ENCODE data around the gene SDHC. TPM values are rescaled to one million over a fixed set of nuclear protein-coding genes. Genes with fewer than 3 reads are reported as not detected.

The SDHC gene
- polyA plus RNA-seq, 1 of the 3 experiments (the other 2 are of a cell fraction) = 195 TPM

GRCh38 chr1:161399257-161399998 lies 85.2 kb downstream of the SDHC start:
- WGBS (ENCODE audit: low lambda C conversion rate) = under 1% methylated on average over 44 of the region's 53 CpGs
- H3K27ac ChIP-seq (ENCODE audit: low read depth in 2 of 2, low read length in 1 of 2) = peak overlapping the region; percentile 98 to 100
- H3K4me3 ChIP-seq (ENCODE audit: low read depth in 2 of 2, low read length in 1 of 2) = peak overlapping the region; percentile 76 to 89
- TF ChIP-seq ELF1 (IDR thresholded peaks at IDR 0.05) (peak; percentile 29; the same call in 1 of the 2 replicates), GABPA (IDR thresholded peaks at IDR 0.05; ENCODE audit: low read depth) (peak; percentile 84), TAF1 (IDR thresholded peaks at IDR 0.05; ENCODE audit: borderline replicate concordance, low read depth, low read length) (peak; percentile 76; the same call in 1 of the 2 replicates), IRF3 (IDR thresholded peaks at IDR 0.05; ENCODE audit: low read depth, low read length) (no peak), FOXM1 (IDR thresholded peaks at IDR 0.05; ENCODE audit: low read depth) (no peak), RFX5 (IDR thresholded peaks at IDR 0.05; ENCODE audit: low read length) (no peak), USF2 (IDR thresholded peaks at IDR 0.05; ENCODE audit: borderline replicate concordance, low read depth, low read length) (no peak), FOXJ3 (CRISPR knock-in tag; IDR thresholded peaks at IDR 0.05) (0 out of 2 replicates have a peak, but pooled peaks have one; percentile 64), NFIC (IDR thresholded peaks at IDR 0.05; ENCODE audit: borderline replicate concordance) (peak; percentile 16; the same call in 1 of the 2 replicates), CHD2 (IDR thresholded peaks at IDR 0.05; ENCODE audit: low read length, partially characterized antibody) (peak; percentile 34), PBX3 (IDR thresholded peaks at IDR 0.05) (no peak; the same call in 1 of the 2 replicates), YY1 (IDR thresholded peaks at IDR 0.05; ENCODE audit: low read depth) (peak; percentile 63; the same call in 1 of the 2 replicates), RCOR1 (IDR thresholded peaks at IDR 0.05; ENCODE audit: low read length) (peak; percentile 30; the same call in 1 of the 2 replicates), JUND (IDR thresholded peaks at IDR 0.05) (0 out of 2 replicates have a peak, but pooled peaks have one; percentile 1), TCF12 (IDR thresholded peaks at IDR 0.05) (0 out of 2 replicates have a peak, but pooled peaks have one; percentile 4), SIN3A (IDR thresholded peaks at IDR 0.05; ENCODE audit: borderline replicate concordance, low read depth, low read length) (0 out of 2 replicates have a peak, but pooled peaks have one; percentile 36), MAX (IDR thresholded peaks at IDR 0.05; ENCODE audit: low read depth) (peak; percentile 16; the same call in 1 of the 2 replicates), POLR2AphosphoS5 (IDR thresholded peaks at IDR 0.05; ENCODE audit: low read depth, low read length) (peak; percentile 88), EP300 (IDR thresholded peaks at IDR 0.05; ENCODE audit: borderline replicate concordance in 1 of 2, low read depth in 1 of 2, low read length in 1 of 2) (peak in 1 of 2 experiments; percentile 14; a peak in 1 of 4 replicates), TEAD4 (IDR thresholded peaks at IDR 0.05; ENCODE audit: borderline replicate concordance, insufficient read depth) (peak; percentile 92), SMC3 (IDR thresholded peaks at IDR 0.05; ENCODE audit: low read depth, low read length) (no peak), CTCF (IDR thresholded peaks at IDR 0.05) (peak; percentile 55), ZBTB33 (IDR thresholded peaks at IDR 0.05; ENCODE audit: borderline replicate concordance, low read depth) (0 out of 2 replicates have a peak, but pooled peaks have one; percentile 14), MEF2A (IDR thresholded peaks at IDR 0.05; ENCODE audit: borderline replicate concordance, low read depth) (peak; percentile 21; the same call in 1 of the 2 replicates), GATA2 (CRISPR knock-in tag; IDR thresholded peaks at IDR 0.05) (0 out of 2 replicates have a peak, but pooled peaks have one; percentile 19), FOSL2 (IDR thresholded peaks at IDR 0.05; ENCODE audit: borderline replicate concordance, low read depth) (peak; percentile 71)
- DNase-seq = peak; percentile 86
- H4K20me1 ChIP-seq (ENCODE audit: insufficient read depth) = no peaks in the 10 kb centered on the region
- peak overlapping the region; percentile 94 for H3K9ac ChIP-seq
- peak overlapping the region; percentile 85 for H3K4me2 ChIP-seq
- ChIA-PET CTCF (interaction anchor here (0.6 to 2.4 kb wide), 6 partner anchors 9 to 1121 kb away, joined by 3 to 16 read pairs (median 6); no protein-coding TSS in a partner anchor), POLR2A (no interaction called here)
- peaks cover 29% of the 10 kb centered on the region for H3F3A ChIP-seq (replicated peaks; ENCODE audit: insufficient read depth)
- H3K4me1 ChIP-seq (ENCODE audit: control insufficient read depth in 1 of 2, insufficient read depth in 2 of 2, low read depth in 1 of 2, low read length in 1 of 2) = peaks cover 2 to 6% of the 10 kb centered on the region in 2 experiments; a peak in 2 of 4 replicates
- no peaks in the 10 kb centered on the region for H3K36me3 ChIP-seq (replicated peaks in 1 of 2; ENCODE audit: control insufficient read depth in 1 of 2, insufficient read depth in 2 of 2, low read length in 1 of 2)
- H3K27me3 ChIP-seq (ENCODE audit: insufficient read depth) = no peaks in the 10 kb centered on the region
- no peaks in the 10 kb centered on the region for H3K79me2 ChIP-seq (ENCODE audit: insufficient read depth)
- peak overlapping the region; percentile 86 for H2AFZ ChIP-seq (ENCODE audit: low read depth)
- no peaks in the 10 kb centered on the region for H3K9me2 ChIP-seq
- no peaks in the 10 kb centered on the region for H3K9me3 ChIP-seq

All from SK-N-SH (cell line).